Karpas-422 (cell line): ENCODE measurements around the gene CCDC59. TPM values are rescaled to one million over a fixed set of nuclear protein-coding genes. Genes with fewer than 3 reads are reported as not detected.
A peak's percentile ranks its signal among the peaks of the same experiment; 100 is the strongest.
"Not testable (repeated sequence)": the region's sequence is repeated elsewhere in the genome, so short reads cannot be mapped to it uniquely, and the experiment has no call there.

Source experiments
- DNase-seq: peaks from one replicate; pipeline ENCODE4 v3.0.0-alpha.2; 2015
- H2AFZ ChIP-seq: fragments of 200-600 bp; sonication (generic); 2 replicates; pipeline ENCODE4 v1.6.1; 2014; ENCODE audit warnings: antibody characterized with exemption, low read length, mixed read lengths
- H3K27ac ChIP-seq: fragments of 200-600 bp; sonication (generic); 2 replicates; pipeline ENCODE4 v1.5.1; 2014; ENCODE audit warnings: mild to moderate bottlenecking, low read length, moderate library complexity
- H3K27me3 ChIP-seq: fragments of 200-600 bp; sonication (generic); 2 replicates; pipeline ENCODE4 v1.6.1; 2014; ENCODE audit warnings: low read length, mixed read lengths
- H3K36me3 ChIP-seq: fragments of 200-600 bp; sonication (generic); 2 replicates; pipeline ENCODE4 v1.6.1; 2014; ENCODE audit warnings: low read length, mixed read lengths; ENCODE audit not compliant: insufficient read depth
- H3K4me1 ChIP-seq: fragments of 200-600 bp; sonication (generic); 2 replicates; pipeline ENCODE4 v1.6.1; 2014; ENCODE audit warnings: mild to moderate bottlenecking, low read length, mixed read lengths
- H3K4me2 ChIP-seq: fragments of 200-600 bp; sonication (generic); 2 replicates; pipeline ENCODE4 v1.6.1; 2014; ENCODE audit warnings: low read length, low read depth, mild to moderate bottlenecking; ENCODE audit not compliant: poor library complexity, severe bottlenecking
- H3K4me3 ChIP-seq: fragments of 200-600 bp; sonication (generic); 2 replicates; pipeline ENCODE4 v1.5.1; 2014; ENCODE audit warnings: mild to moderate bottlenecking, antibody characterized with exemption, low read length, mixed read lengths
- H3K79me2 ChIP-seq: fragments of 200-600 bp; sonication (generic); 2 replicates; pipeline ENCODE4 v1.6.1; 2014; ENCODE audit warnings: mild to moderate bottlenecking, low read length, mixed read lengths
- H3K9ac ChIP-seq: fragments of 200-600 bp; sonication (generic); 2 replicates; pipeline ENCODE4 v1.6.0; 2014; ENCODE audit warnings: low read length
- H3K9me2 ChIP-seq: fragments of 200-600 bp; sonication (generic), shearing (Covaris generic); replicated peaks from 2 replicates; pipeline ENCODE4 v1.6.0; 2014; ENCODE audit warnings: mild to moderate bottlenecking, low read length, moderate library complexity; ENCODE audit not compliant: insufficient read depth
- H3K9me3 ChIP-seq: fragments of 300-700, 200-600 bp; sonication (generic); 2 replicates; pipeline ENCODE4 v1.6.1; 2014; ENCODE audit warnings: low read length, mixed read lengths
- H4K20me1 ChIP-seq: fragments of 200-600 bp; sonication (generic); 2 replicates; pipeline ENCODE4 v1.6.1; 2014; ENCODE audit warnings: mild to moderate bottlenecking, antibody characterized with exemption, low read length, low read depth; ENCODE audit not compliant: insufficient read depth
- total RNA-seq: library from RNA; depleted of rRNA; stranded (reverse); fragments of >200 nt; shearing (Covaris generic); gene quantifications from 2 replicates; pipeline ENCODE4 v1.2.3, GENCODE V29; 2014; ENCODE audit warnings: low replicate concordance

CCDC59 gene
- total RNA-seq, 1 experiment from 2014 or later: 36.5 TPM

GRCh38 chr12:82375201-82375600, 17.0 kb upstream of the CCDC59 start:
- no peak overlapping the region for H3K9ac ChIP-seq
- H2AFZ ChIP-seq: no peak overlapping the region
- no peaks in the 10 kb centered on the region for H3K9me3 ChIP-seq
- no peak overlapping the region for H3K4me2 ChIP-seq
- DNase-seq: no peak
- H3K9me2 ChIP-seq: no peaks in the 10 kb centered on the region
- no peaks in the 10 kb centered on the region for H3K4me1 ChIP-seq
- no peaks in the 10 kb centered on the region for H3K79me2 ChIP-seq
- H3K4me3 ChIP-seq: no peak overlapping the region
- H4K20me1 ChIP-seq: no peaks in the 10 kb centered on the region
- H3K27me3 ChIP-seq: no peaks in the 10 kb centered on the region
- no peak overlapping the region for H3K27ac ChIP-seq
- H3K36me3 ChIP-seq: peaks cover 3% of the 10 kb centered on the region; the same call in 1 of the 2 replicates

DNA sequence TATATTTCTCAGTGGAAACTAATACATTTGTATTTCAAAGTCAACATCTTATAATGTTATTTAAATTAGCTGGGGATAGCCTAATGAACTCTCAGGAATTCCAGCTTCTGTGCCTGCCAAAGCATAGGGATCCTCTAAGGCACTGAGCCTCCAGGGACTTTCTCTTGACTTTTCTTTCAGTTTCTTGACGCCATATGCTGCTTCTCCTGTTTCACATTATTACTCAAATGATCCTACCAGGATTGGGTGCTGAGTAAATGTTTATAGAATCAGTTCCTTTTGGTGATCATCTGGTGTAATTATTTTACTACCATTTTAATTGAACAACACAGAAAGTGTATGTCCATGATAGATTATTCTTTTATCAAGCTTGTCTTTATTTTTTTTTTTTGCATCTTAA, 8.0 kb upstream of the CCDC59 start:
- peaks cover 3% of the 10 kb centered on the region; the same call in 1 of the 2 replicates for H3K9me3 ChIP-seq
- no peak for DNase-seq
- no peaks in the 10 kb centered on the region for H3K9me2 ChIP-seq
- no peak overlapping the region for H2AFZ ChIP-seq
- no peak overlapping the region for H3K4me2 ChIP-seq
- H3K4me3 ChIP-seq: no peak overlapping the region
- H3K4me1 ChIP-seq: peaks cover 18% of the 10 kb centered on the region
- H3K9ac ChIP-seq: no peak overlapping the region
- no peaks in the 10 kb centered on the region for H3K27me3 ChIP-seq
- no peak overlapping the region for H3K27ac ChIP-seq
- 0 out of 2 replicates have a peak, but pooled peaks cover 3% of the 10 kb centered on the region for H3K36me3 ChIP-seq
- H3K79me2 ChIP-seq: peaks cover 53% of the 10 kb centered on the region
- H4K20me1 ChIP-seq: no peaks in the 10 kb centered on the region

DNA sequence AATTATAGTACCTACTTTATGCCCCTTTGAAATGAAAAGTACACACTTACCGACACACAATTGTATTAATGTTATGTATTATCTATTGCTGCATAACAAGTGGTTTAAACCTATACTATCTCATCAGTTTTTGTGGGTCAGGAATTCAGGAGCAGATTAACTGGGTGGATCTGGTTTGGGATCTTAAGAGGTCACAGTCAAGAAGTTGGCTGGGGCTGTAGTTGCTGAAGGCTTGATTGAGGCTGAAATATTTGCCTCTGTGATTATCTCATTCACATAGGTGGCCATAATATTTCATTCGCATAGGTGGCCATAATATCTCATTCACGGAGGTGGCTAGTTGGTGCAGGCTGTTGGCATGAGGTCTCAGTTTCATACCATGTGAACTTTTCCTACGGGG, 5.8 kb upstream of the CCDC59 start:
- Histone ChIP-seq H2AFZ (no peak overlapping the region), H3K4me1 (peaks cover 29% of the 10 kb centered on the region), H3K4me2 (no peak overlapping the region), H3K27me3 (no peaks in the 10 kb centered on the region), H3K9ac (no peak overlapping the region), H3K4me3 (no peak overlapping the region), H4K20me1 (no peaks in the 10 kb centered on the region), H3K9me2 (no peaks in the 10 kb centered on the region), H3K79me2 (peaks cover 71% of the 10 kb centered on the region), H3K36me3 (no peaks in the 10 kb centered on the region), H3K9me3 (peaks cover under 1% of the 10 kb centered on the region; the same call in 1 of the 2 replicates), H3K27ac (no peak overlapping the region)
- DNase-seq: no peak

DNA sequence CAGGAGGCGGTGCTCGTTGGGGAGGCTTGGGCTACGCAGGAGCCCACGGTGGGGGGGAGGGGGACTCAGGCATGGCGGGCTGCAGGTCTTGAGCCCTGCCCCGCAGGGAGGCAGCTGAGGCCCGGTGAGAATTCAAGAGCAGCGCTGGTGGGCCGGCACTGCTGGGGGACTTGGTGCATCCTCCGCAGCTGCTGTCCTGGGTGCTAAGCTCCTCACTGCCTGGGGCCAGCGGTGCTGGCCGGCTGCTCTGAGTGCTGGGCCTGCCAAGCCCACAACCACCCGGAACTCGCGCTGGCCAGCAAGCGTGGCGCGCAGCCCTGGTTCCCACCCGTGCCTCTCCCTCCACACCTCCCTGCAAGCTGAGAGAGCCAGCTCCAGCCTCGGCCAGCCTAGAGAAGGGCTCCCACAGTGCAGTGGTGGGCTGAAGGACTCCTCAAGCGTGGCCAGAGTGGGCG, 3.3 kb upstream of the CCDC59 start:
- Histone ChIP-seq H3K27ac (no peak overlapping the region), H3K36me3 (peaks cover 2% of the 10 kb centered on the region; the same call in 1 of the 2 replicates), H3K9me3 (no peaks in the 10 kb centered on the region), H2AFZ (no peak overlapping the region), H3K4me2 (no peak overlapping the region), H3K27me3 (no peaks in the 10 kb centered on the region), H3K9me2 (no peaks in the 10 kb centered on the region), H3K9ac (no peak overlapping the region), H3K79me2 (peaks cover 72% of the 10 kb centered on the region), H3K4me3 (no peak overlapping the region), H3K4me1 (peaks cover 39% of the 10 kb centered on the region), H4K20me1 (peaks cover 13% of the 10 kb centered on the region; the same call in 1 of the 2 replicates)
- no peak for DNase-seq

DNA sequence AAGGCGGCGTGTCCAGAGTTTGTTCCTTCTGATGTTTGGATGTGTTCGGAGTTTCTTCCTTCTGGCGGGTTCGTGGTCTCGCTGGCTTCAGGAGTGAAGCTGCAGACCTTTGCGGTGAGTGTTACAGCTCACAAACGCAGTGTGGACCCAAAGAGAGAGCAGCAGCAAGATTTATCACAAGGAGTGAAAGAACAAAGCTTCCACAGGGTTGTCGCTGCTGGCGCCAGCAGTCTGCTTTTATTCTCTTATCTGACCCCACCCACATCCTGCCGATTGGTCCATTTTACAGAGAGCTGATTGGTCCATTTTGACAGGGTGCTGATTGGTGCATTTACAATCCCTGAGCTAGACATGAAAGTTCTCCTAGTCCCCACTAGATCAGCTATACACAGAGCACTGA, 2.6 kb upstream of the CCDC59 start:
- H3K4me3 ChIP-seq, H3K9ac ChIP-seq, H3K27ac ChIP-seq, H3K27me3 ChIP-seq, H3K4me2 ChIP-seq, H3K9me2 ChIP-seq, H3K9me3 ChIP-seq, H3K36me3 ChIP-seq, DNase-seq, H2AFZ ChIP-seq: not testable (repeated sequence)
- peaks cover 43% of the 10 kb centered on the region for H3K4me1 ChIP-seq
- H3K79me2 ChIP-seq: peaks cover 74% of the 10 kb centered on the region
- peaks cover 19% of the 10 kb centered on the region; the same call in 1 of the 2 replicates for H4K20me1 ChIP-seq

DNA sequence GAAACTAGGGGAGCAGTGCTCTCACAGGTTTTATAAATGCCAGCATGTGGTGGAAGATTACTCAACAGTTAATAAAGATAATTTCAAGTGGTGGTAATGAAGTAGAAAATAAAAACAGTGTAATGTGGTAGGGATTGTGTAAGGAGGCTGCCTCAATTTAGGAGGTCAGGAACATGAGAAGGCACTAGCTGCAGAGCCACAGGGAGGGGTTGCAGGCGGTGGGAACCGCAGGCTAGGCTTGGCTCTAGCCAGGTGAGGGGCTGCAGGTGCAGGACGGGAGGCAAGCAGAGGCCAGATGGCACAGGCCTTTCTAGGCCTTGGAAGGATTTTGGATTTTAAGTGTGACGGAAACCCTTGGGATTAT, 910 bp upstream of the CCDC59 start:
- peak overlapping the region; percentile 95 for H3K9ac ChIP-seq
- H3K4me1 ChIP-seq: peaks cover 49% of the 10 kb centered on the region
- H3K27ac ChIP-seq: no peak overlapping the region
- H3K9me3 ChIP-seq: no peaks in the 10 kb centered on the region
- peaks cover 69% of the 10 kb centered on the region for H3K79me2 ChIP-seq
- H3K4me2 ChIP-seq: peak overlapping the region; percentile 85
- H2AFZ ChIP-seq: peak overlapping the region; percentile 55; the same call in 1 of the 2 replicates
- H4K20me1 ChIP-seq: peaks cover 19% of the 10 kb centered on the region; the same call in 1 of the 2 replicates
- no peaks in the 10 kb centered on the region for H3K9me2 ChIP-seq
- peaks cover 17% of the 10 kb centered on the region; the same call in 1 of the 2 replicates for H3K36me3 ChIP-seq
- H3K4me3 ChIP-seq: peak overlapping the region; percentile 97
- H3K27me3 ChIP-seq: no peaks in the 10 kb centered on the region
- DNase-seq: peak; percentile 69

- peak overlapping the region; percentile 85 for H3K4me2 ChIP-seq
- H3K36me3 ChIP-seq: peaks cover 27% of the 10 kb centered on the region; the same call in 1 of the 2 replicates
- peak overlapping the region; percentile 28; the same call in 1 of the 2 replicates for H3K27ac ChIP-seq
- H3K27me3 ChIP-seq: no peaks in the 10 kb centered on the region
- peak overlapping the region; percentile 95 for H3K9ac ChIP-seq
- H3K79me2 ChIP-seq: peaks cover 61% of the 10 kb centered on the region
- no peaks in the 10 kb centered on the region for H3K9me3 ChIP-seq
- H3K4me3 ChIP-seq: peak overlapping the region; percentile 97
- peaks cover 37% of the 10 kb centered on the region for H3K4me1 ChIP-seq
- no peak for DNase-seq
- peak overlapping the region; percentile 66; the same call in 1 of the 2 replicates for H2AFZ ChIP-seq
- H4K20me1 ChIP-seq: peaks cover 19% of the 10 kb centered on the region; the same call in 1 of the 2 replicates
- H3K9me2 ChIP-seq: no peaks in the 10 kb centered on the region
Observed at GRCh38 chr12:82357845-82358199, 365 bp downstream of the CCDC59 start.

GRCh38 chr12:82357340-82357739, 847 bp downstream of the CCDC59 start:
- H3K4me2 ChIP-seq: peak overlapping the region; percentile 85
- no peaks in the 10 kb centered on the region for H3K9me2 ChIP-seq
- H3K36me3 ChIP-seq: peaks cover 29% of the 10 kb centered on the region; the same call in 1 of the 2 replicates
- H3K9ac ChIP-seq: peak overlapping the region; percentile 95
- peaks cover 19% of the 10 kb centered on the region; the same call in 1 of the 2 replicates for H4K20me1 ChIP-seq
- no peak for DNase-seq
- peak overlapping the region; percentile 97 for H3K4me3 ChIP-seq
- no peaks in the 10 kb centered on the region for H3K27me3 ChIP-seq
- no peak overlapping the region for H2AFZ ChIP-seq
- peaks cover 34% of the 10 kb centered on the region for H3K4me1 ChIP-seq
- no peaks in the 10 kb centered on the region for H3K9me3 ChIP-seq
- peak overlapping the region; percentile 28; the same call in 1 of the 2 replicates for H3K27ac ChIP-seq
- H3K79me2 ChIP-seq: peaks cover 56% of the 10 kb centered on the region
